Liver (tissue), 9 donors: ENCODE measurements around the gene RXRB. TPM values are rescaled to one million over a fixed set of nuclear protein-coding genes. Genes with fewer than 3 reads are reported as not detected.

Experiments used
- DNase-seq: peaks from one replicate; pipeline ENCODE4 v3.0.0-alpha.2; 2017; ENCODE audit warnings: low spot score
- H3K27ac ChIP-seq, 2 donors: one replicate each; pipeline ENCODE4 v1.7.0; 2013; ENCODE audit warnings: inconsistent platforms in 2 of 2, low read length in 2 of 2, control low read depth in 1 of 2, low read depth in 1 of 2, mild to moderate bottlenecking in 1 of 2
- H3K27me3 ChIP-seq, 4 donors: one replicate each; pipeline versions ENCODE4 v1.6.1 to v1.7.0; 2013; ENCODE audit warnings: low read length in 3 of 4, inconsistent platforms in 1 of 4, mild to moderate bottlenecking in 1 of 4, moderate library complexity in 1 of 4; ENCODE audit not compliant: control insufficient read depth in 4 of 4, insufficient read depth in 4 of 4
- H3K36me3 ChIP-seq, 4 donors: one replicate each; pipeline versions ENCODE4 v1.6.1 to v1.7.0; 2013; ENCODE audit warnings: low read length in 3 of 4, mild to moderate bottlenecking in 3 of 4, low read depth in 1 of 4, moderate library complexity in 1 of 4; ENCODE audit not compliant: control insufficient read depth in 4 of 4, insufficient read depth in 3 of 4
- H3K4me1 ChIP-seq, 4 donors: one replicate each; pipeline versions ENCODE4 v1.6.1 to v1.7.0; 2013; ENCODE audit warnings: low read length in 3 of 4, mild to moderate bottlenecking in 3 of 4, moderate library complexity in 1 of 4; ENCODE audit not compliant: control insufficient read depth in 4 of 4, insufficient read depth in 4 of 4
- H3K4me3 ChIP-seq, 3 donors: one replicate each; pipeline versions ENCODE4 v1.6.1 to v1.7.0; 2013; ENCODE audit warnings: low read length in 3 of 3, control low read depth in 1 of 3, low read depth in 1 of 3, mild to moderate bottlenecking in 1 of 3
- H3K9ac ChIP-seq, 2 donors: one replicate each; pipeline ENCODE4 v1.7.0; 2013; ENCODE audit warnings: low read length in 2 of 2, mild to moderate bottlenecking in 2 of 2, moderate library complexity in 2 of 2, control low read depth in 1 of 2, low read depth in 1 of 2
- H3K9me3 ChIP-seq, 4 donors: one replicate each; pipeline versions ENCODE4 v1.6.1 to v1.7.0; 2013; ENCODE audit warnings: low read length in 3 of 4; ENCODE audit not compliant: control insufficient read depth in 4 of 4
- ATF3 ChIP-seq: IDR thresholded peaks from 2 replicates; pipeline ENCODE4 v1.6.1; 2016; ENCODE audit warnings: antibody characterized with exemption
- CTCF ChIP-seq: fragments of 150-350 bp; IDR thresholded peaks from 2 replicates; pipeline ENCODE4 v1.5.1; 2017; ENCODE audit warnings: improper control_type of control experiment, low read depth, low read length; ENCODE audit not compliant: missing input control
- EGR1 ChIP-seq, 2 donors: IDR thresholded peaks; 2 replicates each; pipeline ENCODE4 v1.6.1; 2016 to 2018; ENCODE audit warnings: antibody characterized with exemption in 2 of 2, low read depth in 2 of 2
- HNF4A ChIP-seq, 2 donors: conservative IDR thresholded peaks; 2 replicates each; pipeline ENCODE4 v1.6.1; 2016; ENCODE audit warnings: antibody characterized with exemption in 2 of 2, mild to moderate bottlenecking in 2 of 2
- JUND ChIP-seq, 2 donors: IDR thresholded peaks; 2 replicates each; pipeline ENCODE4 v1.6.1; 2016; ENCODE audit warnings: antibody characterized with exemption in 2 of 2
- NR2F2 ChIP-seq: IDR thresholded peaks from 2 replicates; pipeline ENCODE4 v1.6.1; 2016; ENCODE audit warnings: antibody characterized with exemption
- RAD21 ChIP-seq, 2 donors: IDR thresholded peaks; 2 replicates each; pipeline ENCODE4 v1.6.1; 2016; ENCODE audit warnings: antibody characterized with exemption in 2 of 2, mild to moderate bottlenecking in 2 of 2
- RXRA ChIP-seq, 2 donors: IDR thresholded peaks; 2 replicates each; pipeline ENCODE4 v1.6.1; 2017 to 2018; ENCODE audit warnings: antibody characterized with exemption in 2 of 2, mild to moderate bottlenecking in 1 of 2
- SP1 ChIP-seq: IDR thresholded peaks from 2 replicates; pipeline ENCODE4 v1.6.1; 2018; ENCODE audit warnings: antibody characterized with exemption, mild to moderate bottlenecking
- WGBS: extraction: QIAGEN DNeasy Blood & Tissue Kit; methylation state at CpG from one replicate; pipeline ENCODE4 v1.1.7; 2013; 5-methylcytosine and 5-hydroxymethylcytosine counted together
- polyA plus RNA-seq, 2 donors: library from polyadenylated mRNA; stranded (reverse) in 1 of 2; unstranded in 1 of 2; fragments of 200-250 nt in 1 of 2; fragments of >200 nt in 1 of 2; fragmentation: Nextera tagmentation in 1 of 2; extraction: Ambion mirVana in 1 of 2; gene quantifications; one replicate each; pipeline versions ENCODE4 v1.2.1 to v1.2.3, GENCODE V29; 2013 to 2015
- total RNA-seq, 2 donors: library from RNA; depleted of rRNA; stranded (reverse); fragments of >200 nt; gene quantifications; one replicate each; pipeline ENCODE4 v1.2.3, GENCODE V29; 2014
- TF ChIP-seq, protein P1 (sequence below): IDR thresholded peaks from 2 replicates; pipeline ENCODE4 v1.6.1; 2016; ENCODE audit warnings: antibody characterized with exemption
- donor health status: healthy.
- donor health status: healthy.
- donor health status: healthy.
- donor health status: healthy.
- donor health status: healthy.

The RXRB gene
- total and polyA plus RNA-seq, 4 donors, result 7.7 to 19.4 (median 11.7) TPM

DNA sequence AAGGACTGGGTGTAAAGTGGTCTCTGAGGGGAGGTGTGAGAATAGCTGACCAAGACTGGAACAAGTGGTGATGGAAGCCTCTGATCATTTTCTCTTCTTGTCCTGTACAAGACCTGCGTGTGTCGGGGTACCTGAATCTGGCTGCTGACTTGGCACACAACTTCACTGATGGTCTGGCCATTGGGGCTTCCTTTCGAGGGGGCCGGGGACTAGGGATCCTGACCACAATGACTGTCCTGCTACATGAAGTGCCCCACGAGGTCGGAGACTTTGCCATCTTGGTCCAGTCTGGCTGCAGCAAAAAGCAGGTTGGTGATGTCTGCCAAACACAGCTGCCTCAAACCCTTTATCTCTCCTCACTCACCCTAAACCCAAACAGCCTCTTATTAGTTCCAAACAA, 2.3 kb upstream of the RXRB start:
- 94% methylated on average over 6 of the region's 6 CpGs for WGBS
- no peak for TF ChIP-seq CTCF
- TF ChIP-seq, protein P1, sequence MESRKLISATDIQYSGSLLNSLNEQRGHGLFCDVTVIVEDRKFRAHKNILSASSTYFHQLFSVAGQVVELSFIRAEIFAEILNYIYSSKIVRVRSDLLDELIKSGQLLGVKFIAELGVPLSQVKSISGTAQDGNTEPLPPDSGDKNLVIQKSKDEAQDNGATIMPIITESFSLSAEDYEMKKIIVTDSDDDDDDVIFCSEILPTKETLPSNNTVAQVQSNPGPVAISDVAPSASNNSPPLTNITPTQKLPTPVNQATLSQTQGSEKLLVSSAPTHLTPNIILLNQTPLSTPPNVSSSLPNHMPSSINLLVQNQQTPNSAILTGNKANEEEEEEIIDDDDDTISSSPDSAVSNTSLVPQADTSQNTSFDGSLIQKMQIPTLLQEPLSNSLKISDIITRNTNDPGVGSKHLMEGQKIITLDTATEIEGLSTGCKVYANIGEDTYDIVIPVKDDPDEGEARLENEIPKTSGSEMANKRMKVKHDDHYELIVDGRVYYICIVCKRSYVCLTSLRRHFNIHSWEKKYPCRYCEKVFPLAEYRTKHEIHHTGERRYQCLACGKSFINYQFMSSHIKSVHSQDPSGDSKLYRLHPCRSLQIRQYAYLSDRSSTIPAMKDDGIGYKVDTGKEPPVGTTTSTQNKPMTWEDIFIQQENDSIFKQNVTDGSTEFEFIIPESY, result no peak
- no peak for TF ChIP-seq JUND (IDR thresholded peaks at IDR 0.05)
- TF ChIP-seq NR2F2, result no peak
- no peak for TF ChIP-seq ATF3
- no peak for TF ChIP-seq SP1
- no peak for TF ChIP-seq RAD21 (IDR thresholded peaks at IDR 0.05)
- no peak for DNase-seq
- no peak overlapping the region for H3K9ac ChIP-seq
- H3K4me3 ChIP-seq, result no peak overlapping the region
- no peaks in the 10 kb centered on the region for H3K27me3 ChIP-seq
- no peaks in the 10 kb centered on the region for H3K9me3 ChIP-seq
- H3K4me1 ChIP-seq, result peaks cover 14 to 65% (median 48%) of the 10 kb centered on the region in 4 donors
- peaks cover 3 to 19% (median 12%) of the 10 kb centered on the region in 4 donors for H3K36me3 ChIP-seq
- H3K27ac ChIP-seq, result no peak overlapping the region

DNA sequence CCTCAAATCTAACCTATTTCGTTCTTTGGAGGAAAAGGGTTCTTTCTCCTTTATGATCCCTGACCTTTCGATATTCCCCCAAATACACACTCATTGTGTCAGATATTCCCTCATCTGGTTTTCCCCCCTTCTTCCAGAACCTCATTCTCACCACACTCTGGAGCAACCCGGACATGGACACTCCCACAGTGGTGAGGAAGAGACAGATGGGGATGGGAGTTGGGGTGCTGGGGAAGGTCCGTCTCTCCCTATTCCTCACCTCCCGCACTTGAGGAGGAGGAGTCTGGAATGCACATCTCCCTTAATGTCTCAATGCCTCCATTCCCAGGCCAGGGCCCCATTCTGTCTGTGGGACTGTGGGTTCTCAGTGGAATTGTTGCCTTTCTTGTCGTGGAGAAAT, 1.5 kb upstream of the RXRB start:
- Histone ChIP-seq H3K27me3 (no peaks in the 10 kb centered on the region), H3K27ac (no peak overlapping the region), H3K36me3 (peaks cover 3 to 24% (median 16%) of the 10 kb centered on the region in 4 donors), H3K9ac (no peak overlapping the region), H3K9me3 (no peaks in the 10 kb centered on the region), H3K4me3 (peak overlapping the region; percentile 76 to 82 (median 81)), H3K4me1 (peaks cover 11 to 70% (median 56%) of the 10 kb centered on the region in 4 donors)
- TF ChIP-seq SP1, result no peak
- no peak for TF ChIP-seq EGR1 (IDR thresholded peaks at IDR 0.05; ENCODE audit: low read depth in 2 of 2)
- TF ChIP-seq CTCF, result no peak
- no peak for DNase-seq
- WGBS, result 88% methylated on average over 6 of the region's 6 CpGs

DNA sequence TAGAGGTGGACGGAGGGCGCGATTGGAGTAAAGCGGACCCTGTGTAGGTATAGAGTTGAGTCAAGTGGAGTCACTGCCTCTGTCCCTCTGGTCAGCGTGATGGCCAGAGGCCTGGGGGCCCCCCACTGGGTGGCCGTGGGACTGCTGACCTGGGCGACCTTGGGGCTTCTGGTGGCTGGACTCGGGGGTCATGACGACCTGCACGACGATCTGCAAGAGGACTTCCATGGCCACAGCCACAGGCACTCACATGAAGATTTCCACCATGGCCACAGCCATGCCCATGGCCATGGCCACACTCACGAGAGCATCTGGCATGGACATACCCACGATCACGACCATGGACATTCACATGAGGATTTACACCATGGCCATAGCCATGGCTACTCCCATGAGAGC, 681 bp upstream of the RXRB start:
- Histone ChIP-seq H3K4me3 (peak overlapping the region; percentile 76 to 82 (median 81)), H3K9me3 (no peaks in the 10 kb centered on the region), H3K36me3 (peaks cover 3 to 29% (median 18%) of the 10 kb centered on the region in 4 donors), H3K27me3 (no peaks in the 10 kb centered on the region), H3K9ac (peak overlapping the region; percentile 88 to 97), H3K4me1 (peaks cover 11 to 72% (median 57%) of the 10 kb centered on the region in 4 donors), H3K27ac (peak overlapping the region; percentile 97 to 98)
- DNase-seq, result no peak
- TF ChIP-seq RXRA (IDR thresholded peaks at IDR 0.05) (no peak), HNF4A (conservative IDR thresholded peaks at IDR 0.05) (peak in 1 of 2 donors; percentile 19)
- WGBS, result 1% methylated on average over 14 of the region's 14 CpGs
